Erythroblast (primary cell): Measurements from ENCODE around the gene RANGAP1.

Source experiments
- GATA1 ChIP-seq: IDR thresholded peaks from 2 replicates; pipeline ENCODE4 v1.6.1; 2011; ENCODE audit warnings: low read depth, mild to moderate bottlenecking, control low read depth, low read length, moderate library complexity
- POLR2A ChIP-seq: IDR thresholded peaks from 2 replicates; pipeline ENCODE4 v1.6.1; 2011; ENCODE audit warnings: mild to moderate bottlenecking, low read length

DNA sequence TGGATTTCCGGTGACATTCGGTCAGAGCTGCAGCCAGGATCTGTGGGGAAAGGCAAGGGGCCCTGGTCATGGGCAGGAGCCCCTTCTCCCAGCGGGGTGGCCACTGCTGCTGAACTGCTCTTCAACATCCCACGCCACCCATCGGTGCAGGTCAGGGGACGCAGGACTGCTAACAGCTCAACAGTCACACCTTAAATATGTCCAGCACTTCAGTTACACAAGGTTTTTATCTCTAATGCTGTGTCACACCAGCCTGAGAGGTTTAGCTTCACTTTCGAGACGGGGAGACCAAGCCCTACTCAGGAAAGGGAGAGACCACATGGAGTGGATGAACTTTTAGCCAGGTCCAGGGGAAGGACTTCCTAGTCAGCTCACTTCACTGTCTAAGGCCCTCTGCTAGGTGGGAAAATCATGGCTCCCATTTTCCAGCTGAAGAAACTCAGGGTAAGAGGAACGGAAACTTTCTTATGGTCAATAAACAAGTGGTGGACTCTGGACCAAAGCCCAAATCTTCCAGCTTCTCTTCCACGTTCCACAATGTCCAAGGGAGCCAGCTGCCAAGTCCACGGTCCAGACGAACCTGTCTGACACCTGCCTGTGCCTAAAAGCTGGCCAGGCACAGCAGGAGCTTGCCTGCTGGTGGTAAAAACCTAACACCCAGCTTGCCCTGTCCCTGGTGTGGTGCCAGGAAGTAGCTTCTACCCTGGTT lies 24.3 kb downstream of the RANGAP1 start:
- TF ChIP-seq POLR2A (no peak), GATA1 (no peak)
